Spleen (tissue), 11 donors: Measurements from ENCODE around the gene MAP3K1. TPM values are rescaled to one million over a fixed set of nuclear protein-coding genes. Genes with fewer than 3 reads are reported as not detected.
A peak's percentile ranks its signal among the peaks of the same experiment; 100 is the strongest.

Source experiments
- DNase-seq: peaks from one replicate; pipeline ENCODE4 v3.0.0-alpha.2; 2020
- H3K27ac ChIP-seq, 8 donors: fragments of 200-600 bp; sonication (generic) in 7 of 8; 1 replicate in 4 of 8; 2 replicates in 4 of 8; pipeline versions ENCODE4 v1.5.0 to v1.8.0; 2016 to 2021; ENCODE audit warnings: inconsistent platforms in 4 of 8, mild to moderate bottlenecking in 4 of 8, moderate library complexity in 1 of 8
- H3K27me3 ChIP-seq, 7 donors: fragments of 200-600 bp; sonication (generic) in 6 of 7; replicated peaks in 1 of 7; 1 replicate in 4 of 7; 2 replicates in 3 of 7; pipeline versions ENCODE4 v1.5.0 to v1.8.0; 2016 to 2021; ENCODE audit warnings: inconsistent platforms in 3 of 7, mild to moderate bottlenecking in 1 of 7
- H3K36me3 ChIP-seq, 6 donors: fragments of 200-600 bp; sonication (generic) in 5 of 6; 1 replicate in 4 of 6; 2 replicates in 2 of 6; pipeline versions ENCODE4 v1.5.0 to v1.8.0; 2016 to 2021; ENCODE audit warnings: inconsistent platforms in 2 of 6
- H3K4me1 ChIP-seq, 6 donors: fragments of 200-600 bp; sonication (generic) in 5 of 6; 1 replicate in 3 of 6; 2 replicates in 3 of 6; pipeline versions ENCODE4 v1.5.0 to v1.8.0; 2016 to 2021; ENCODE audit warnings: inconsistent platforms in 3 of 6
- H3K4me3 ChIP-seq, 8 donors: fragments of 200-600 bp; sonication (generic) in 7 of 8; 1 replicate in 4 of 8; 2 replicates in 4 of 8; pipeline versions ENCODE4 v1.5.0 to v1.8.0; 2016 to 2021; ENCODE audit warnings: inconsistent platforms in 4 of 8, mild to moderate bottlenecking in 4 of 8, moderate library complexity in 2 of 8
- H3K9me3 ChIP-seq, 8 donors: fragments of 200-600 bp; sonication (generic) in 7 of 8; 1 replicate in 4 of 8; 2 replicates in 4 of 8; pipeline versions ENCODE4 v1.5.0 to v1.8.0; 2016 to 2021; ENCODE audit warnings: inconsistent platforms in 4 of 8
- POLR2A ChIP-seq, 3 donors: fragments of 450-650 bp; IDR thresholded peaks; one replicate each; pipeline ENCODE4 v1.5.1; 2017; ENCODE audit warnings: antibody characterized with exemption in 3 of 3, mild to moderate bottlenecking in 1 of 3
- POLR2AphosphoS5 ChIP-seq, 3 donors: sonication (generic); formaldehyde crosslinking; IDR thresholded peaks; one replicate each; pipeline ENCODE4 v1.5.1; 2017; ENCODE audit warnings: antibody characterized with exemption in 3 of 3
- WGBS, 5 donors: extraction: QIAGEN DNeasy Blood & Tissue Kit in 3 of 5; methylation state at CpG; one replicate each; pipeline versions ENCODE4 v1.1.5 to v1.1.7; 2013 to 2018; 5-methylcytosine and 5-hydroxymethylcytosine counted together
- intact Hi-C: fragments of 100-400 bp; cut with DNase I; formaldehyde crosslinking; loops from one replicate; pipeline ENCODE4 v1.15.0; 2023; ENCODE audit warnings: low total_unique reads
- polyA plus RNA-seq, 3 donors: library from polyadenylated mRNA; stranded (reverse); fragments of 200-250 nt; gene quantifications; one replicate each; pipeline ENCODE4 v1.2.1, GENCODE V29; 2013
- total RNA-seq, 7 donors: library from RNA; depleted of rRNA in 3 of 7; stranded (reverse); fragments of >200 nt in 3 of 7; fragmentation: NEBNext Ultra II Directional in 4 of 7; extraction: Animal tissue kit (Norgen Biotek cat#: 25700) in 4 of 7; gene quantifications; one replicate each; pipeline versions ENCODE4 v1.1.0 to v1.2.1, GENCODE V29; 2016 to 2021
- TF ChIP-seq, protein P1 (sequence below), 11 experiments: fragments of 200-600 bp in 7 of 11; fragments of 450-650 bp in 4 of 11; sonication (generic) in 4 of 11; IDR thresholded peaks in 8 of 11; conservative IDR thresholded peaks in 3 of 11; 1 replicate in 7 of 11; 2 replicates in 4 of 11; pipeline versions ENCODE4 v1.4.0 to v1.8.0; 2016 to 2021; ENCODE audit warnings: antibody characterized with exemption in 11 of 11, inconsistent platforms in 4 of 11, mild to moderate bottlenecking in 1 of 11
- donor health status: healthy with polysubstance abuse.
- donor health status: DM: no; HTN: no; CAD: no; lungs with moderate emphysema.
- donor health status: DM: no; HTN: no; CAD: no.
- donor health status: Bipolar disorder and iron deficiency.
- donor health status: healthy.
- donor health status: DM: no; HTN: no; CAD: no.
- donor health status: DM: yes; HTN: yes; CAD: no.

MAP3K1 gene
- total and polyA plus RNA-seq, 10 donors, result 24.7 to 85.4 (median 67.2) TPM

DNA sequence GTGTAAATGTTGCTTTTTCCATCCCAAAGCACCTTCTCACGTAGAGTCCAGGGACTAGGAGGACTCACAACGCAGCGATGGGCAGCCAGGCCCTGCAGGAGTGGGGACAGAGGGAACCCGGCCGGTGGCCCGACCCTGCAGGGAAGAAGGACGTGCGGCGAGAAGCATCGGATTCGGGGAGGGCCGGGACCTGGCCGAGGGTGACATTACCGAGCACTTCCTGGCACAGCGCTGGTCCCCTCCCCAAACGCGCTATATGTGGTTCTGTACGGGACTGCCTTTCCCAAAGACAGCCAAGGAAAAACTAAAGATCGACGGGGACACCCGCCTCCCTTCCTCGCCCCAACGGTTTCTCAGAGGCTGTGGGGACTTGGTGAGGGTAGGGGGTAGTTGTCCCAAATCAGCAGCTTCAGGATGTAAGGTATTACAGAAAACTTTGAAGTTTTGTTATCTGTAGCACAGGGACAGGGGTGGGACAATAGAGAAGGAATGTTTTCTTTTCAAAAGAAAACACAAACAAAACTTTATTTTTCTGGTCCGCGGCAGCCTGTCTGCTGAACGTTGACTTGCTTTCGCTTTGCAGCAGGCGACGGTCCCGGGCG is 887 bp upstream of the MAP3K1 start:
- intact Hi-C loops, result loop anchor here (10.0 kb wide), 1 partner anchor 120 kb away; no protein-coding TSS in a partner anchor
- peak overlapping the region; percentile 96 to 100 (median 99) for H3K27ac ChIP-seq

DNA sequence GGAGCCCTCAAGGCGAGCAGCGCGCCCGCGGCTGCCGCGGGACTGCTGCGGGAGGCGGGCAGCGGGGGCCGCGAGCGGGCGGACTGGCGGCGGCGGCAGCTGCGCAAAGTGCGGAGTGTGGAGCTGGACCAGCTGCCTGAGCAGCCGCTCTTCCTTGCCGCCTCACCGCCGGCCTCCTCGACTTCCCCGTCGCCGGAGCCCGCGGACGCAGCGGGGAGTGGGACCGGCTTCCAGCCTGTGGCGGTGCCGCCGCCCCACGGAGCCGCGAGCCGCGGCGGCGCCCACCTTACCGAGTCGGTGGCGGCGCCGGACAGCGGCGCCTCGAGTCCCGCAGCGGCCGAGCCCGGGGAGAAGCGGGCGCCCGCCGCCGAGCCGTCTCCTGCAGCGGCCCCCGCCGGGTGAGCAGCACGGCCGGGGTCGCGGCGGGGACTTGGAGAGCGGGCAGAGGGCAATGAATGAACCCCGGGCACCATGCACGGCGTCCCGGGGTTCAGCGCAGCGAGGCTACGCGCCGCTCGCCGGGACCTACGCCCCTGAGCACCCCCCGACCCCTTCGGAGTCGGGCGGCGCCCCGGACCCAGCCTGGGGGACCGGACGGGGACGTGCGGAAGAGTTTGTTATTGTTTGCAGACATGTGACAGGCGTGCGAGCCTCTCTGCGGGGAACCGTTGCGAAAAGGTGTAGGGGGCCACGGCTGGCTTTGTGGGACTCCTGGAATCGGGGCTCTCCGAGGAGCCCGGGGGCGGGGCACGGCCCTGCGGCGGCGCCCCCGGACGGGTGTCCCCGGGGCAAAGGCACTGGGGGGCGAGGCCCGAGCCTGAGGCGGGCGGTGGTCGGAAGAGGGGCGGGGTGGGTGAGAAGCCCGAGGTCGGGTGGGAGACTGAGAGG is 553 bp downstream of the MAP3K1 start:
- peak in 2 of 3 donors; percentile 29 to 59 for TF ChIP-seq POLR2AphosphoS5 (IDR thresholded peaks at IDR 0.05)
- TF ChIP-seq, protein P1, sequence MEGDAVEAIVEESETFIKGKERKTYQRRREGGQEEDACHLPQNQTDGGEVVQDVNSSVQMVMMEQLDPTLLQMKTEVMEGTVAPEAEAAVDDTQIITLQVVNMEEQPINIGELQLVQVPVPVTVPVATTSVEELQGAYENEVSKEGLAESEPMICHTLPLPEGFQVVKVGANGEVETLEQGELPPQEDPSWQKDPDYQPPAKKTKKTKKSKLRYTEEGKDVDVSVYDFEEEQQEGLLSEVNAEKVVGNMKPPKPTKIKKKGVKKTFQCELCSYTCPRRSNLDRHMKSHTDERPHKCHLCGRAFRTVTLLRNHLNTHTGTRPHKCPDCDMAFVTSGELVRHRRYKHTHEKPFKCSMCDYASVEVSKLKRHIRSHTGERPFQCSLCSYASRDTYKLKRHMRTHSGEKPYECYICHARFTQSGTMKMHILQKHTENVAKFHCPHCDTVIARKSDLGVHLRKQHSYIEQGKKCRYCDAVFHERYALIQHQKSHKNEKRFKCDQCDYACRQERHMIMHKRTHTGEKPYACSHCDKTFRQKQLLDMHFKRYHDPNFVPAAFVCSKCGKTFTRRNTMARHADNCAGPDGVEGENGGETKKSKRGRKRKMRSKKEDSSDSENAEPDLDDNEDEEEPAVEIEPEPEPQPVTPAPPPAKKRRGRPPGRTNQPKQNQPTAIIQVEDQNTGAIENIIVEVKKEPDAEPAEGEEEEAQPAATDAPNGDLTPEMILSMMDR (IDR thresholded peaks at IDR 0.05 in 8 of 11, conservative IDR thresholded peaks at IDR 0.05 in 3 of 11), result no peak
- TF ChIP-seq POLR2A (IDR thresholded peaks at IDR 0.05), result no peak
- peak; percentile 93 for DNase-seq
- no peaks in the 10 kb centered on the region for H3K27me3 ChIP-seq
- H3K9me3 ChIP-seq, result no peaks in the 10 kb centered on the region
- peaks cover 28 to 75% (median 52%) of the 10 kb centered on the region in 6 donors for H3K4me1 ChIP-seq
- no peaks in the 10 kb centered on the region for H3K36me3 ChIP-seq
- H3K27ac ChIP-seq, result peak overlapping the region; percentile 96 to 100 (median 99)
- intact Hi-C loops, result loop anchor here (10.0 kb wide), 1 partner anchor 121 kb away; no protein-coding TSS in a partner anchor
- peak overlapping the region; percentile 79 to 93 (median 88) for H3K4me3 ChIP-seq
- WGBS, 5 donors, result 0 to 1% (median 0%) methylated on average over 30 to 116 of the region's 116 CpGs

More for the DNA sequence above, 887 bp upstream of the MAP3K1 start:
- Histone ChIP-seq H3K9me3 (no peaks in the 10 kb centered on the region), H3K27me3 (no peaks in the 10 kb centered on the region), H3K36me3 (no peaks in the 10 kb centered on the region), H3K4me3 (peak overlapping the region; percentile 79 to 93 (median 88)), H3K4me1 (peaks cover 15 to 65% (median 38%) of the 10 kb centered on the region in 6 donors)
- 0 to 1% (median 1%) methylated on average over 30 to 31 of the region's 31 CpGs for WGBS, 5 donors
- TF ChIP-seq POLR2A (IDR thresholded peaks at IDR 0.05) (no peak), POLR2AphosphoS5 (IDR thresholded peaks at IDR 0.05) (no peak)
- TF ChIP-seq, protein P1 (IDR thresholded peaks at IDR 0.05 in 8 of 11, conservative IDR thresholded peaks at IDR 0.05 in 3 of 11), result peak in 2 of 11 experiments; percentile 12 to 33
- peak; percentile 90 for DNase-seq

DNA sequence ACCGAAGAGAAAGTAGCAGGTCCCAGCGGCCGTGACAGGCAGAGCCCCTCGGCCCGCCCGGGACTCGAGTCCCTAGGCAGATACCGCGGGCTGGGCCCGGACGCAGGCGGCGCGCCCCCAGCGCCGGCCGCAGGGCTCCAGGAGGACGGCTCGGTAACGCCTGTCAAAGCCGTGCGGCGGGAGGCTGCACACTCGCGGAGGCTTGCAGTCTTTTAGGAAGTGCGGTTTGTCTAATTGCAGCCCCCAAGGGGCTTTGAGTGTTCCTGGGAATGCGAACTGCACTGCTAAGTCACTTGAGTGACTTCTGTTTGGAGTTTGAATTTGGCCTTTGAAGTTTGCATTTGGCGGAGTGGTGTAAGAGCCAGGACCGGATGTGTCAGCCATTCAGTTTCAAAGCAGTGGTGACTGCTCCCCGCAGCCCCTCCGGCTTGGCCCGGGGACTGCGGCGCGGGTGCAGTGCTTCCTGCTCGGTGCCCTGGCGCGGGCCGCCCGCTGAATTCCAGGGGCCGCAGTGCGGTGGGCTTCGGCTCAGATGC is 1.3 kb downstream of the MAP3K1 start:
- DNase-seq, result peak; percentile 93
- H3K4me3 ChIP-seq, result peak overlapping the region; percentile 79 to 93 (median 88)
- no peaks in the 10 kb centered on the region for H3K9me3 ChIP-seq
- peaks cover 0 to 4% (median 0%) of the 10 kb centered on the region in 6 donors for H3K36me3 ChIP-seq
- 0 to 1% (median 0%) methylated on average over 18 to 43 of the region's 43 CpGs for WGBS, 5 donors
- no peaks in the 10 kb centered on the region for H3K27me3 ChIP-seq
- TF ChIP-seq, protein P1 (IDR thresholded peaks at IDR 0.05 in 8 of 11, conservative IDR thresholded peaks at IDR 0.05 in 3 of 11), result peak in 1 of 11 experiments; percentile 18
- no peak for TF ChIP-seq POLR2A (IDR thresholded peaks at IDR 0.05)
- peak; percentile 76 to 89 (median 86) for TF ChIP-seq POLR2AphosphoS5 (IDR thresholded peaks at IDR 0.05)
- peaks cover 33 to 76% (median 60%) of the 10 kb centered on the region in 6 donors for H3K4me1 ChIP-seq
- peak overlapping the region; percentile 96 to 100 (median 99) for H3K27ac ChIP-seq
- intact Hi-C loops, result loop anchor here (10.0 kb wide), 1 partner anchor 122 kb away; no protein-coding TSS in a partner anchor
